ENCODE results near the gene FAM185A. TPM values are rescaled to one million over a fixed set of nuclear protein-coding genes. Genes with fewer than 3 reads are reported as not detected.

Gene FAM185A
- total RNA-seq, 1 experiment from 2014 or later: 8.9 TPM

- no TSS peak for BruUV-seq (replicated peaks)
- POLR2A ChIA-PET: no interaction called here
- ATAC-seq: no peak
Measured at GRCh38 chr7:102833343-102833742, 84.5 kb downstream of the FAM185A start.

GRCh38 chr7:102834466-102834865 lies 85.7 kb downstream of the FAM185A start:
- BruUV-seq (replicated peaks): no TSS peak
- CTCF ChIA-PET: no interaction called here

More at GRCh38 chr7:102833343-102833742, 84.5 kb downstream of the FAM185A start:
- H3K9me3 ChIP-seq (ENCODE audit: control insufficient read depth, insufficient read depth, low read depth, low read length): no peaks in the 10 kb centered on the region
- no peaks in the 10 kb centered on the region for H3K36me3 ChIP-seq (ENCODE audit: control insufficient read depth, insufficient read depth, low read length)
- no peak for DNase-seq (ENCODE audit: low read depth, low spot score)
- in situ Hi-C loops (cut with HindIII; ENCODE audit: low pct_unique_long_range_greater_than_20kb, low sequenced_read_pairs): no loop called here
- H3K27ac ChIP-seq (ENCODE audit: low read length): no peak overlapping the region
- H3K4me1 ChIP-seq (ENCODE audit: control insufficient read depth, insufficient read depth, low read length): no peaks in the 10 kb centered on the region
- no peak for TF ChIP-seq SIN3A (IDR thresholded peaks at IDR 0.05; ENCODE audit: borderline replicate concordance, insufficient read depth, low read depth, low read length)
- intact Hi-C loops (cut with micrococcal nuclease; ENCODE audit: unreplicated experiment): no loop called here
- H3K4me3 ChIP-seq (ENCODE audit: low read depth in 2 of 2, low read length in 2 of 2): no peak overlapping the region
- CTCF ChIA-PET: no interaction called here
- no peaks in the 10 kb centered on the region for H3K27me3 ChIP-seq (ENCODE audit: control insufficient read depth, insufficient read depth, low read length)

GRCh38 chr7:102834999-102835398 lies 86.2 kb downstream of the FAM185A start:
- TF ChIP-seq POLR2AphosphoS5 (IDR thresholded peaks at IDR 0.05; ENCODE audit: low read depth, low read length): no peak
- no peak for TF ChIP-seq TCF7L2 (IDR thresholded peaks at IDR 0.05; ENCODE audit: low read depth, low read length)
- TF ChIP-seq, protein P1, sequence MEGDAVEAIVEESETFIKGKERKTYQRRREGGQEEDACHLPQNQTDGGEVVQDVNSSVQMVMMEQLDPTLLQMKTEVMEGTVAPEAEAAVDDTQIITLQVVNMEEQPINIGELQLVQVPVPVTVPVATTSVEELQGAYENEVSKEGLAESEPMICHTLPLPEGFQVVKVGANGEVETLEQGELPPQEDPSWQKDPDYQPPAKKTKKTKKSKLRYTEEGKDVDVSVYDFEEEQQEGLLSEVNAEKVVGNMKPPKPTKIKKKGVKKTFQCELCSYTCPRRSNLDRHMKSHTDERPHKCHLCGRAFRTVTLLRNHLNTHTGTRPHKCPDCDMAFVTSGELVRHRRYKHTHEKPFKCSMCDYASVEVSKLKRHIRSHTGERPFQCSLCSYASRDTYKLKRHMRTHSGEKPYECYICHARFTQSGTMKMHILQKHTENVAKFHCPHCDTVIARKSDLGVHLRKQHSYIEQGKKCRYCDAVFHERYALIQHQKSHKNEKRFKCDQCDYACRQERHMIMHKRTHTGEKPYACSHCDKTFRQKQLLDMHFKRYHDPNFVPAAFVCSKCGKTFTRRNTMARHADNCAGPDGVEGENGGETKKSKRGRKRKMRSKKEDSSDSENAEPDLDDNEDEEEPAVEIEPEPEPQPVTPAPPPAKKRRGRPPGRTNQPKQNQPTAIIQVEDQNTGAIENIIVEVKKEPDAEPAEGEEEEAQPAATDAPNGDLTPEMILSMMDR (IDR thresholded peaks at IDR 0.05): no peak
- no peak for TF ChIP-seq SIN3A (IDR thresholded peaks at IDR 0.05; ENCODE audit: borderline replicate concordance, insufficient read depth, low read depth, low read length)
- TF ChIP-seq, protein P2, sequence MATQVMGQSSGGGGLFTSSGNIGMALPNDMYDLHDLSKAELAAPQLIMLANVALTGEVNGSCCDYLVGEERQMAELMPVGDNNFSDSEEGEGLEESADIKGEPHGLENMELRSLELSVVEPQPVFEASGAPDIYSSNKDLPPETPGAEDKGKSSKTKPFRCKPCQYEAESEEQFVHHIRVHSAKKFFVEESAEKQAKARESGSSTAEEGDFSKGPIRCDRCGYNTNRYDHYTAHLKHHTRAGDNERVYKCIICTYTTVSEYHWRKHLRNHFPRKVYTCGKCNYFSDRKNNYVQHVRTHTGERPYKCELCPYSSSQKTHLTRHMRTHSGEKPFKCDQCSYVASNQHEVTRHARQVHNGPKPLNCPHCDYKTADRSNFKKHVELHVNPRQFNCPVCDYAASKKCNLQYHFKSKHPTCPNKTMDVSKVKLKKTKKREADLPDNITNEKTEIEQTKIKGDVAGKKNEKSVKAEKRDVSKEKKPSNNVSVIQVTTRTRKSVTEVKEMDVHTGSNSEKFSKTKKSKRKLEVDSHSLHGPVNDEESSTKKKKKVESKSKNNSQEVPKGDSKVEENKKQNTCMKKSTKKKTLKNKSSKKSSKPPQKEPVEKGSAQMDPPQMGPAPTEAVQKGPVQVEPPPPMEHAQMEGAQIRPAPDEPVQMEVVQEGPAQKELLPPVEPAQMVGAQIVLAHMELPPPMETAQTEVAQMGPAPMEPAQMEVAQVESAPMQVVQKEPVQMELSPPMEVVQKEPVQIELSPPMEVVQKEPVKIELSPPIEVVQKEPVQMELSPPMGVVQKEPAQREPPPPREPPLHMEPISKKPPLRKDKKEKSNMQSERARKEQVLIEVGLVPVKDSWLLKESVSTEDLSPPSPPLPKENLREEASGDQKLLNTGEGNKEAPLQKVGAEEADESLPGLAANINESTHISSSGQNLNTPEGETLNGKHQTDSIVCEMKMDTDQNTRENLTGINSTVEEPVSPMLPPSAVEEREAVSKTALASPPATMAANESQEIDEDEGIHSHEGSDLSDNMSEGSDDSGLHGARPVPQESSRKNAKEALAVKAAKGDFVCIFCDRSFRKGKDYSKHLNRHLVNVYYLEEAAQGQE (IDR thresholded peaks at IDR 0.05; ENCODE audit: insufficient read depth in 1 of 2, low read depth in 2 of 2, low read length in 1 of 2): no peak
- no peaks in the 10 kb centered on the region for H3K36me3 ChIP-seq (ENCODE audit: control insufficient read depth, insufficient read depth, low read length)
- intact Hi-C loops (cut with micrococcal nuclease; ENCODE audit: unreplicated experiment) (no loop called here), in situ Hi-C loops (cut with HindIII; ENCODE audit: low pct_unique_long_range_greater_than_20kb, low sequenced_read_pairs) (no loop called here)
- DNase-seq (ENCODE audit: low read depth, low spot score) (peak; percentile 50), ATAC-seq (no peak)
- H3K27me3 ChIP-seq (ENCODE audit: control insufficient read depth, insufficient read depth, low read length): no peaks in the 10 kb centered on the region
- no peaks in the 10 kb centered on the region for H3K9me3 ChIP-seq (ENCODE audit: control insufficient read depth, insufficient read depth, low read depth, low read length)
- no peaks in the 10 kb centered on the region for H3K4me1 ChIP-seq (ENCODE audit: control insufficient read depth, insufficient read depth, low read length)
- no TSS peak for BruUV-seq (replicated peaks)
- CTCF ChIA-PET: no interaction called here
- POLR2A ChIA-PET: no interaction called here
- H3K27ac ChIP-seq (ENCODE audit: low read length): no peak overlapping the region; the same call in 1 of the 2 replicates
- no peak overlapping the region for H3K4me3 ChIP-seq (ENCODE audit: low read depth in 2 of 2, low read length in 2 of 2)

More at GRCh38 chr7:102834466-102834865, 85.7 kb downstream of the FAM185A start:
- in situ Hi-C loops (cut with HindIII; ENCODE audit: low pct_unique_long_range_greater_than_20kb, low sequenced_read_pairs) (no loop called here), intact Hi-C loops (cut with micrococcal nuclease; ENCODE audit: unreplicated experiment) (no loop called here)
- no peaks in the 10 kb centered on the region for H3K36me3 ChIP-seq (ENCODE audit: control insufficient read depth, insufficient read depth, low read length)
- DNase-seq (ENCODE audit: low read depth, low spot score) (no peak), ATAC-seq (no peak)
- no peak overlapping the region for H3K27ac ChIP-seq (ENCODE audit: low read length)
- H3K9me3 ChIP-seq (ENCODE audit: control insufficient read depth, insufficient read depth, low read depth, low read length): no peaks in the 10 kb centered on the region
- no peaks in the 10 kb centered on the region for H3K4me1 ChIP-seq (ENCODE audit: control insufficient read depth, insufficient read depth, low read length)
- H3K4me3 ChIP-seq (ENCODE audit: low read depth in 2 of 2, low read length in 2 of 2): no peak overlapping the region
- POLR2A ChIA-PET: no interaction called here
- no peaks in the 10 kb centered on the region for H3K27me3 ChIP-seq (ENCODE audit: control insufficient read depth, insufficient read depth, low read length)
- TF ChIP-seq POLR2AphosphoS5 (IDR thresholded peaks at IDR 0.05; ENCODE audit: low read depth, low read length) (no peak), TCF7L2 (IDR thresholded peaks at IDR 0.05; ENCODE audit: low read depth, low read length) (no peak), SIN3A (IDR thresholded peaks at IDR 0.05; ENCODE audit: borderline replicate concordance, insufficient read depth, low read depth, low read length) (no peak)
- TF ChIP-seq, protein P1 (IDR thresholded peaks at IDR 0.05): no peak
- TF ChIP-seq, protein P2 (IDR thresholded peaks at IDR 0.05; ENCODE audit: insufficient read depth in 1 of 2, low read depth in 2 of 2, low read length in 1 of 2): no peak

All from Panc1 (cell line).